Stimulated activated naive CD8-positive, alpha-beta T cell treated with anti-CD3 and anti-CD28 coated beads, Interleukin-15, amount 100 ng/mL, for 72 hours (primary cell): Measurements from ENCODE around the gene KDSR.
A peak's percentile ranks its signal among the peaks of the same experiment; 100 is the strongest.

Experiments
- ATAC-seq: fragments of 150-1000 bp; cut with Tn5 transposase; 2 replicates; pipeline ENCODE4 v1.10.0; 2021; ENCODE audit warnings: mild to moderate bottlenecking, moderate library complexity
- DNase-seq, 2 donors: peaks; one replicate each; pipeline ENCODE4 v3.0.0; 2021 to 2022
- H3K27ac Mint-ChIP-seq, 2 donors: one replicate each; pipeline ENCODE4 v1.8.0; 2022; ENCODE audit warnings: mild to moderate bottlenecking in 2 of 2, mixed read lengths in 2 of 2, moderate library complexity in 2 of 2
- H3K27me3 Mint-ChIP-seq: one replicate; pipeline ENCODE4 v1.8.0; 2022; ENCODE audit warnings: mixed read lengths
- H3K4me1 Mint-ChIP-seq: one replicate; pipeline ENCODE4 v1.8.0; 2022; ENCODE audit warnings: mild to moderate bottlenecking, mixed read lengths
- H3K4me3 Mint-ChIP-seq, 2 donors: one replicate each; pipeline ENCODE4 v1.8.0; 2022; ENCODE audit warnings: mild to moderate bottlenecking in 2 of 2, mixed read lengths in 2 of 2, moderate library complexity in 1 of 2
- H3K9me3 Mint-ChIP-seq, 2 donors: one replicate each; pipeline ENCODE4 v1.8.0; 2022; ENCODE audit warnings: mixed read lengths in 2 of 2

The KDSR gene

DNA sequence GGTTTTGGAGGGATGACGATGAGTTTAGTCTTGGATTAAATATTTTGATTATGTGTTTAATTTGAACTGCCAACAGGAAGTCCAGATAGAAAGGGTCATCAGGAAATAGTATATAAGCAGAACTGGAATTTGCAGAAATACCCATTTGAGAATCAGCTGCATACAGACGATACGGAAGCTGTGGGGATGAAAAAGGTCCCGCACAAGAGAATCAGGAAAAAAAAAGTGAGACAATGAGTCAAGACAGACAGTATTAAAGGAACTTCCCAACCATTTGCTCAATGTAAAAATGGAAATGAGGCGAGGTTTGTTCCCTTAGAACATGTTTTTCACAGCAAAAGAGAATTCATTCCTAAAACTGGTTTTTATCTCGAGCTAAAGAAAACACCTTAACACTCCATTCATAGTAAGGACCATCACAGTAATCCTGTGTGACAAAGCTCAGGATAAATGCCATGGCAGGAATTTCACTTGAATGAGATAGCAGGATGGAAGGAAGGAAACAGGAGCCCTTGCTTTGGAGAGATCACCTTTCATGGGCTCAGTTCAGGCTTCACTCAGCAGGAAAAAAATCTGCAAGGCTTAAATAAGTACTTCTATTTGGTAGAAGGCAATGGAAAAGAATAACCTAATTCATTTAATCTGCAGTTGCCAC is 76.7 kb downstream of the KDSR start:
- Mint-ChIP-seq H3K9me3 (no peaks in the 10 kb centered on the region), H3K4me3 (peak overlapping the region; percentile 18 to 54), H3K4me1 (peaks cover under 1% of the 10 kb centered on the region), H3K27me3 (no peaks in the 10 kb centered on the region), H3K27ac (peak overlapping the region in 1 of 2 donors; percentile 77)
- ATAC-seq (no peak), DNase-seq (no peak)

DNA sequence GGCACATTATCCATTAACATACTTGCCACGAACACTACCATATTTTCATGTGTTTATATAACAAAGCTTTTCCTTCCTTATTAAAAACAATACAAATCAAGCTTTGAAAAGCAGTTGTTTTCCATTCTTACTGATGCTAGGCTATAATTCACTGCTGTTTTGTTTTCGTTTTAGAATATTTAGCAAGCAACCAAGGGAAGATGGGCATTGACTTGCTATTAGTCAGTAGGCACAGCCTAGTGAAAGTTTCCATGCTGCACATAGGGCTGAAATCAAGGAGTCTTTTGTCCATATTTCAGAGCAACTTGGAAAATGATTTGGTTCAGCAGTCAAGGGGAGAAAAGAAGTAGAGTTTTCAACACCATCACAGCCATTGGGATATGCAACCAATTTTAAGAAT is 78.7 kb downstream of the KDSR start:
- Mint-ChIP-seq H3K4me3 (no peak overlapping the region), H3K27me3 (no peaks in the 10 kb centered on the region), H3K4me1 (peaks cover 20% of the 10 kb centered on the region), H3K9me3 (no peaks in the 10 kb centered on the region), H3K27ac (no peak overlapping the region)
- DNase-seq = no peak
- ATAC-seq = no peak

DNA sequence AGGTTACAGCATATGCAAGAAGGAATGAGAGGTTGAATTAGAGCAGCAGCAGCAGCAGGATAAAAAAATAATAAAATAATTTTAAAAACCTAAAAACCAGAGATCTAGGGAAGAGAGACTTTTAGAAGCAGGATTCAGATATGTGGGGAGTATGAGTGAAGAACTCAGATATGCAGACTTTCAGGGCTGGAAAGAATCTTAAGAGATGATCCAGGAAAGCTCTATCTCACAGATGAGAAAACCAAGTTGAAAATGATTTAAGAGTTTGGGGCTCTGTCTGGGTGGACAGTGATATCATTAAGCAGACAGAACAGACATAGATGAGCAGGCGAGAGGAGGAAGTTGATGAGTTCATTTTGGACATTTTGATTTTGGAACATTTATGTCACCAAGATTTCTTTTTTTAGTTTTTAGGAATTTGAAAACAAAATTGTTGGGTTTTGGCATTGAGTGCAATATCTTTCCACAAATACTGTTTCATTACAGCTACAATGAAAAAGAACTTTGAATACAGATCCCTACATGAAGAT is 79.2 kb downstream of the KDSR start:
- DNase-seq (no peak), ATAC-seq (no peak)
- no peaks in the 10 kb centered on the region for H3K9me3 Mint-ChIP-seq
- no peak overlapping the region for H3K27ac Mint-ChIP-seq
- H3K27me3 Mint-ChIP-seq = no peaks in the 10 kb centered on the region
- peaks cover 20% of the 10 kb centered on the region for H3K4me1 Mint-ChIP-seq
- H3K4me3 Mint-ChIP-seq = no peak overlapping the region

DNA sequence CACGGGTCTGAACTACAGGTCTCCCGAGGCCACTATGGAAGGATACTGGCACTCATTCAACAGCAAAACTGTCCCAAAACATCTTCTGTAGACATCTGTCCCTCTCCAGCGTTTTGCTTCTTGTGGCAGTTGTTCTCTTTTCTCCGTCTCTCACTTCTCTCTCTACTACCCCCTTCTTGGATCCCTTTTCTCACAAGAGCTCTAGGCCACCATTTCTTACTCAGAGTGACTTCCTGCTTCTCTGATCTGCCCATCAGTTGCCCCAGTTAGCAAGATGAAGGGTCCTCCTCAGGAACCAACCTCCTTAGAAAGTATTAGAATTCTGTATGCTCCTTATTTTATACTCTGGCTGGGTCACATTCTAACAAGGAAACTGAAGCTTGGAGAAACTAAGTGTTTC is 80.1 kb downstream of the KDSR start:
- DNase-seq (no peak), ATAC-seq (no peak)
- H3K27ac Mint-ChIP-seq = no peak overlapping the region
- H3K4me3 Mint-ChIP-seq = no peak overlapping the region
- H3K9me3 Mint-ChIP-seq = no peaks in the 10 kb centered on the region
- no peaks in the 10 kb centered on the region for H3K27me3 Mint-ChIP-seq
- peaks cover 20% of the 10 kb centered on the region for H3K4me1 Mint-ChIP-seq

DNA sequence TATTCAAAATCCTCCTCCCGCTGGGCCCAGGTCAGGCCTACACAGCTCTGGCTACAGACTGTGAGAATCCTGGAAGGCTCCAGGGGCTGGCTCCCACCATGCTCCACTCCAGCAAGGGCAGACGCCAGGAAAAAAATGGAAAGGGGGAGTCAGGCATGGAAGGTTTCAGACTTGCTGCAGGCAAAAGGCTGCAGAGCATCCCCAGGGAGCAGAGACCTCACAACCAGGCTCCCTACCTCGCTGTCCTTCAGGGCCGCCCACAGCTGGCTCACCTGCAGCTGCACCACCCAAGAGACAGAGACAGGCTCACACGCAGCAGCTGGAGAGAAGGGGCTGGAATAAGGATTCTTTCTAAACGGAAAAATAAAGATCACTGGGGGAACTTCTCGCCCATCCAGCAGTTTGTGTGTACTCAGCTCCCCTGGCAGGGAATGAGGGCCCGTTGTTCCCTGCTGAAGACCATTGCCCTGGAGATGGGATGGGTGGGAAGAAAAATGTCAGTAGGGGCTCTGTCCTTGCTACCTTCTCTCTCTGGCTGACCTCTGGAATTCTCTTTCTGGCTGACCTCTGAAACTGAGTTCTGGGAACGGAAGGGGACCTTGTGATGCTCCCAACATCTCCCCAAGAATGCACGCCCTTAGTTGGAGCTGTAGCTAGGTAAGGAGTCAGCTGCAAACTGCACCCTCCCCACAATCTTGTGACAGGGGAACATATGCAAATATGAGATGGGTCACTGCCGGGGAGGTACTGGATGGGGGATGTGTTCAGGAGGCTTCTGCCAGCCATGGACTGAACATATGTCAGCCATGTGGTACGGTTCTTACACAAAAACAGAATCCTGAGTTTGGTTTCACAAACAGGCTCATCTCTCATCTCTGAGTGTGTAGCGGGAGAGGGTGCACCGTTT is 81.9 kb downstream of the KDSR start:
- Mint-ChIP-seq H3K27ac (peak overlapping the region in 1 of 2 donors; percentile 59), H3K9me3 (peaks cover 0 to 5% of the 10 kb centered on the region in 2 donors), H3K4me3 (no peak overlapping the region), H3K27me3 (no peaks in the 10 kb centered on the region), H3K4me1 (peaks cover 33% of the 10 kb centered on the region)
- DNase-seq = no peak
- ATAC-seq = no peak

DNA sequence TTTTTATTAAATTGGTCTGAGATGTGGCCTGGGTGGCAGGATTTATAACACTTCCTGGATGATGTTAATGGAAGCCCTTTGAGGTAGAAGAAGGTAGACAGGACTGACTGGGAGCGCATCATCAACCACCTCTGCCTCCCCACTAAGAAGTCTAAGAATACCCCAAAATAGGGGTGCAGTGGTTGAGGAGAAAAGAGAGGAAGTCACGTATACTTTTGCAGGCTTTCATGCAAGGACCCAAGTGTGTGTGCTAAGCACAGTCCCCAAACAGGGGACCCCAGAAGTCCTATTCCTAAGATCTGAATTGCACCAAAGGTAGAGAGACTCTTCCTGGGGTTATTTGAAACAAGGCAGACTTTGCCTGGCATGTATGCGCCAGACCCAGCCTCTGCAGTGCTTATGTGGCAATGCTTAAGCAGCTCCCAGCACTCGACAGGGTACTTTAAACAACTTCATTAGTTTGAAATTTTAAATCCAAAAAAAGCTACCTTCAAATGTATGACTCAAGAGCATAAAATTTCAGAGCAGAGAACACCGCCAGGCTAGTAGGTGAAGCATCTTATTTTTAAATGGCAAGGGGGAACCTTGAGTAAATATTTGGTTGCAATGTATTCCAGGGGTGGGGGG is 82.7 kb downstream of the KDSR start:
- Mint-ChIP-seq H3K27ac (no peak overlapping the region), H3K9me3 (peaks cover 0 to 9% of the 10 kb centered on the region in 2 donors), H3K4me1 (peaks cover 37% of the 10 kb centered on the region), H3K4me3 (no peak overlapping the region), H3K27me3 (no peaks in the 10 kb centered on the region)
- ATAC-seq (no peak), DNase-seq (no peak)

DNA sequence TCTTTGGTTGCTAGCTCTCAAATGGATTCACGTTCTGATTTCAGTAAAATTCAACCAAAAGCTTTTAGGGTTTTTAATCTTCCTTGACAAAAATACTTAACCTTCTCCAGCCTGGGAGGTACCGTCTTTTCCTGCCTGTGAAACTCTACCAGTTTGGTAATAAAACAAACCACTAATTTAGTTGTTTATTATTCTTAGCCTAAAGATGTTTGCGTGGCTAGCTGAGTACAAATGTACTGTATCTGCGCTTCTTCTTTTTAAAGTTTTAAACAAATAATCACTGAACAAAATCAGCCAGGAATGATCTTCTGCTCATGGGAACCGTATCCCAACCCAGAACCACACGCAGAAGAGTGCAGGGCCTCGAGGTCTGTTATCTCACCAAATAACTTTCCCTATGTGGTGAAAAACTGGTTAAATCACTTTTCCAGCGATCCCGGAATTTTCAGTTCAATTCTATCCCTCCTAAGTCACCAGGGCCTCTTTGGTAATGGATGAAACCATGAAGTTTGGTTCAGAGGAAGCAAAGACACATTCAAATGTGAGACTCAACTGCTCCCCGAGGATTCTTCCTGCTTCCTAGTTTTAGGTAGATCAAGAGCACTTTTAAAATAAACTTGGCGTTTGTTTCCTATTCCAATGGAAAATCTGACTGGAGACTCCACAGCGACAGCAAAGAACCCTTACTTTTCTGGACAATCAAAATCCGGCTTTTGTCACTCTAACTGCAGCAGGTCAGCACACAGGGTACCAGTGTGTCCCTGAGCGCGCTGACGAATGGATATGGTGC is 83.5 kb downstream of the KDSR start:
- Mint-ChIP-seq H3K4me1 (peaks cover 45% of the 10 kb centered on the region), H3K27me3 (no peaks in the 10 kb centered on the region), H3K9me3 (peaks cover 0 to 12% of the 10 kb centered on the region in 2 donors), H3K27ac (peak overlapping the region in 1 of 2 donors; percentile 49), H3K4me3 (no peak overlapping the region)
- ATAC-seq (no peak), DNase-seq (no peak)

DNA sequence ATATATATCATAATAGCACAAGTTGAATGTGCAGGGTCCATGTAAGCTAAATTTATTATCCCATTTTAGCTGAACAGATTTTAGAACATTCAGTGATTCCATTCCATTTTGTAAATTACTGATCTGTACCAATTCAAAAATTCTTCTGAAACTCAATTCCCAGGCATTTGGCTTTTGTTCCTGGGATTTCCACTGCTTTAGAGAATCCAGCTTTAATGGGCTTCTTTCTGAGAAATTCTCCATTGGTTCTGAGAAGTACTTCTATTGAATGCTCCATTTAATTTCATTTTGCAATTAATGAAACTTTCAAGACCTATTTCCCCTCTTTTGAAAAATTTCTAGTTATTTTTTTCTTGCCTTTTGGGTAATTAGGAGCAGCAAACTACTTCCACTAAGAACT is 84.2 kb downstream of the KDSR start:
- DNase-seq = no peak
- Mint-ChIP-seq H3K4me1 (peaks cover 52% of the 10 kb centered on the region), H3K4me3 (no peak overlapping the region), H3K27ac (no peak overlapping the region), H3K9me3 (peaks cover 0 to 19% of the 10 kb centered on the region in 2 donors), H3K27me3 (no peaks in the 10 kb centered on the region)
- ATAC-seq = no peak
